GM21526 (cell line): ENCODE results near the gene DAPK2.
A peak's percentile ranks its signal among the peaks of the same experiment; 100 is the strongest.
"Not testable (repeated sequence)": the region's sequence is repeated elsewhere in the genome, so short reads cannot be mapped to it uniquely, and the experiment has no call there.

ENCODE experiments used
- ATAC-seq: cut with Tn5 transposase; IDR thresholded peaks from one replicate; pipeline ENCODE4 v1.9.1; 2021; ENCODE audit warnings: moderate library complexity; ENCODE audit not compliant: unreplicated experiment, low FRiP score

The DAPK2 gene

DNA sequence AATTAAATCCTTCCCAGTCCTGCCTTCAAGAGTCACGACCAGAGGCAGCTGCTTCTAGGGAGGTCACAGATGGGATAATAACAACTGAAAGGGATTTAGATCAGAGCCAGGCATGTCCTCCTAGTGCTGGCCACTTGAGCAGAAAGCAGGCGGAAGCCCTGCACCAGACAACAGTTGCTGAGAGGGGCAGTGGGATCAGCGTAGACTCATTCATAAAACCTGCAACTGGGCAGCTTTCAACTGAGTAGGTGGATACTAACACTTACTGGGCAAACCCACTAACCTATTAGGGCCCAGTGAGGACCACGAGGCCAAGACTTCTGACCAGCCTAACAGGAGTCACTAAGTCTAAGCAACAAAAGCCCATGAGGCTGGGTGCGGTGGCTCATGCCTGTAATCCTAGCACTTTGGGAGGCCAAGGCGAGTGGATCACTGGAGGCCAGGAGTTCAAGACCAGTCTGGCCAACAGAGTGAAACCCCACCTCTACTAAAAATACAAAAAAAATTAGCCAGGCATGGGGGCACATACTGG is 67.0 kb downstream of the DAPK2 start:
- ATAC-seq = no peak

DNA sequence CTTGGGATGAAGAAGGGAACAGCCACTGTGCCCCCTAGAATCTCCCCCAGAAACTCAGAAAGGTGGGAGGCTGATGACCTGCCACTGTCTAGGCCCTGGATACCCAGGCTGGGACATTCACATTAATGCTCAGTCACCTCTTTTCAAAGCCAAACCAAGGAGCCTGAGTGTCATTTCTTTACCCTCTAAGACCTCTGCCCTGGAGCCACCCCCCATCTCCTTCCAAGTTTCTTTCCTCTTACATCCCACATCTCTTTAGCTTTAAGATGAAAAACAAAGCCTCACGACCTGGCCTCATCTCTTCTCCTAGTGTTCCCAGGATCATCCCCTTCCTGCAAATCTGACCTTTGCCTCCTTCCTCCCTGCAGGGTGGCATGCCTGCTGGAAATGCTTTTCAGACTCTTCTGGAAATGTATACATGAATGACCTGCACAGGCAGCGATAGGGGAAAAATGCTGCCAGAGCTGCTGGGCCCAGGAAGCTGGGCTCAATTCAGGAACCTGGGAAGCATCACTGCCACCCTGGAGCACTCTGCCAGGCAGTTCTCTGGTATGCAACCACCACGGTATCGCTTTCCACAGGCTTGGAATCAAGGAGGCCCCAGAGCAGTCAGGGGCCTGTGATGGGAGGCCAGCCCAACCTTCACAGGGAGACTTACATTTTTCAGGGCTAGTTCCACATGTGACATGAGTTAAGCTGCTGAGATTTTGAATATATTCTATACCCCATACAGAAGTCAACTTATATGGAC is 67.6 kb downstream of the DAPK2 start:
- no peak for ATAC-seq

DNA sequence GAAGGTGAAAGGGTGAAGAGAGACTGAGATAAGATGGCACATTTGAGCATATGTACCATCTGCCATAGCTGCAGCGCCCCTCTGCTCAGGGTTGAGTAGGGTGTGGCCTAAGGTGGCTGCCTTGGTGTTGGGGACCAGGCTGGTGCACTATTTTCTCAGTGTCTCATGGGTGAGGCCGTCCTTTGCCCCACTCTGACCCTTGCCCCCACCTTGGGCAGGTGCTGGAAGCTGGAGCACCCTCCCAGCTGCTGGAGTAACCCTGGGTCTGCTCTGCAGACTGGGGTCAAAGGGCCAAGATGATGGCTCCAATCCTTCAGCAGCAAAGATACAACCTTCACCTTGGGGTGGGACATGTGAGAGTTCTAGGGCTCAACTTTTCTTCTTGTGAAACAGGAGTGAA is 69.2 kb downstream of the DAPK2 start:
- no peak for ATAC-seq

DNA sequence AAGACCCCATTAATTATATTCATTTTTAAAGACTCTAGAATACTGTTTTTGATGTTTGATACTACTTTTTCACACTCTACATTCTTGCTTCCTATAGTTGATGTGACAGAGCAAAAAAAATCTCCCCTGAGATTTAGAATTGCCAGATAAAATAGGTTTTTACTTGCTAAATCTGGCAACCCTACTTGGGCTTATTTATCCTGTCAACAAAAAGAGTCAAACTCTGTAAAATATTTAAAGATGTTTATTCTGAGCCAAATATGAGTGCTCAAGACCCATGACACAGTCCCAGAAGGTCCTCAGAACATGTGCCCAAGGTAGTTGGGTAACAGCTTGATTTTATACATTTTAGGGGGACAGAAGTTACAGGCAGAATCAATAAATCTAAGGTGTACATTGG is 72.3 kb downstream of the DAPK2 start:
- no peak for ATAC-seq

DNA sequence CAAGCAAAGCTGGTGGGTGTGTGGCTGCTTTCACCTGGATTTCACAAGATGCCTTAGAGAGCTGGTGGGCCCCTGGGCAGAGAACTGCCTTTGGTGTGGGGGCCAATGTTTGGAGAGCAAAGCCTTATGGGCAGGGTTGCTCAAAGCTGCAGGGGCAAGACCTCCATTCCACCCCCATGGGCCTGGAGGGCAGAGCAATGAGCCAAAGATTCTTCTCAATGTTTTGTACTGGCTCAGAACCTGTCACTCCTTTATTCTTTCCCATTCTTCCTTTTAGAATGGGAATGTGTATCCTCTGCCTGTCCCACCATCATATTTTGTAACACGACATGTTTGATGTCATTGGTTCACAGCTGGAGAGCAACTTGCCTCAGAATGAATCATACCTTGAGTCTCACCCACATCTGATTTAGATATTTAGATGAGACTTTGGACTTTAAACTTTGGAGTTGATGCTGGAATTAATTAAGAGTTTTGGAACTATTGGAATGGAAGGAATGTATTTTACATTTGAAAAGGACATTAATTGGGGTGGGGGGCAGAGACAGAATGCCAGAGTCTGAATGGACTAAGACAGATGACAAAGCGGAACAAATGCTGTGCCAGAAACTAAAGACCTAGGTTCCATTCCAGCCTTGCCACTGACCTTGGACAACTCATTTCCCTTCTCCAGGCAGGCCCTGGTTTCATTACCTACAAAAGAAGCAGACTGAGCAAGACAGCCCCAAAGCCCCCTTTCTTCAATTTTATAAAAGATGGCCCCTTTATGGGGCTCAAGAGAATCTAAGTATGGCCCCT is 72.9 kb downstream of the DAPK2 start:
- no peak for ATAC-seq

DNA sequence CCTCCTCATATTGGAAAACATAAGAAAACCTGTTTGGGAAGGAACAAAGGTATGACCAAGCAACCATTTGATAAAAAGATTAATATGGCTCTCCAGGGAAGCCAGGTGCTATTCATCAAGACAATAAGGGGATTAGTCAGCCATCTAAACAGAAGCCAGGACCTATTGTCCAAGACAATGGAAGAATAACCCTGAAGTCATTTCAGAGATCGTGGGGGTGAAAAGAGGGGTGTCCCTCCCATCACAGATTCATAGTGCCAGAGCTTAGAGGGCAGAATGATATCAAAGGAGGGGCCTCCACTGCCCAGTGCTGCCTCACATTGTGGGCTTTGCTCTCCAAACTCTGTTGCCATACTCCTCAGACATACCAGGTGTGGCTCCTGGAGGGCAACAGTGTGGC is 73.5 kb downstream of the DAPK2 start:
- no peak for ATAC-seq

DNA sequence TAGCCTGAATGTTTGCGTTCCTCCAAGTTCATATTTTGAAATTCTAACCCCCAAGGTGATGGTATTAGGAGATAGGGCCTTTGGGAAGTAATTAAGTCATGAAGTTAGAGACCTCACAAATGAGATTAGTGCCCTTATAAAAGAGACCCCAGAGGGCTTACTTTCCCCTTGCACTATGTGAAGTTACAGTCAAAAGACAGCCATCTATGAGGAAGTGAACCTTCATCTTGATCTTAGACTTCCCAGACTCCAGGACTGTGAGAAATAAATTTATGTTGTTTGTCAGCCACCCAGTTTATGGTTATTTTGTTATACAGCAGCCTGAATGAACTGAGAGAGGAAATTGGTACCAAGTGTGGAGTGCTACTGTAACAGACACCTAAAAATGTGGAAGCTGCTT is 74.4 kb downstream of the DAPK2 start:
- ATAC-seq = no peak

DNA sequence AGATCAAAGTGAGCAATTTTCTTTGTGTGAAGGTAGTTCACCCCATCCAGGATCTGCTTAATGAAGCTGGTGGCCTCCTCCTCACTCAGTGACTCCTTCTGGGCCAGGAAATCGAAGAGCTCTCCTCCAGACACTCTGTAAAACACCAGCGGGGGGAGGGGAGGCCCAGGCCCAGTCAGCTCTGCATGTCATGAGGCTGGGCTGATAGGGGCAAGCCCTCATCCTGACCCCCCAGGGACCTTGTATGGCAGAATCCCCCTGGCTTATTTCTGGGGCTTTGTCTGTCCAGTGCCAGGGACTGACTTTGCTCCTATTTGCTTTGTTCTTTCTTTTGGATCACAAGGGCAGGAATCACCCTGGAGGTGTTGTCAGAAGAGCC is 74.9 kb downstream of the DAPK2 start:
- peak; percentile 11 for ATAC-seq

DNA sequence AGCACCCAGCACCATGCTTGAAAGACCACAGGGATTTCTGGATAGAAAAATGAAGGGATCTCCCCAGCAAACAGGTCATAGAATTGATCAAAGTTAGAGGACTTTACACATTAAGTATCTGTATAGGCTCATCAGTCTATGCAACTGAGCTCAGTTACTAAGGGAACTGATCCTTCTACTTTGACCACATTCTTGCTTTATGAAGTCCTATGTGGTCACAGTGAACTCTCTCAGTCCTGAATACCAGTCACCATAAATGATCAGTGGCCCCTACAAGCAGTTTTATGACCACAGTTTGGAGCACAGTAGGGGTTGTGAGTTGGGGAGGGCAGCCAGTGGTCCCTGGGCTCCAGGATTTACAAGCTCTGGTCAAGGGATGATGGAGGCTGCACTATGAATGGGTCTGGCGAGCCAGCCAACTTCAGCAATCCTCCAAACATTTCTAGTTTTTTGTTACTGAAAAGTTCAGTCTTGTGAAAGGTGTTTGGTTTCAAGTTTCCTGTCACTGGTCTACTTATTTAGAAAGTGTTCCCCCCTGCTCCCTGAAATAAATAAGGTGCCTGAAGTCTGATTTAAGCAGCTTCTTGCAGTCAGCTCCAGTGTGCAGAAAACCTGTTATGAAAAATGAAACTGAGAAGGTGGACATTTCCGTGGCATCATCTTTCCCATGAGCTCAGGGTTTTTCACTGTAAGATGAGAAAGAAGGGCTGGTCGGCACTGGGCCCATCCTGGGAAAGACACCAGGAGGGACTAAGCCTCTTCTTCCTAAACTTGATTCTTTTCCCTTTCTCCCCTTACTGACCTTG is 75.5 kb downstream of the DAPK2 start:
- ATAC-seq = peak; percentile 82

DNA sequence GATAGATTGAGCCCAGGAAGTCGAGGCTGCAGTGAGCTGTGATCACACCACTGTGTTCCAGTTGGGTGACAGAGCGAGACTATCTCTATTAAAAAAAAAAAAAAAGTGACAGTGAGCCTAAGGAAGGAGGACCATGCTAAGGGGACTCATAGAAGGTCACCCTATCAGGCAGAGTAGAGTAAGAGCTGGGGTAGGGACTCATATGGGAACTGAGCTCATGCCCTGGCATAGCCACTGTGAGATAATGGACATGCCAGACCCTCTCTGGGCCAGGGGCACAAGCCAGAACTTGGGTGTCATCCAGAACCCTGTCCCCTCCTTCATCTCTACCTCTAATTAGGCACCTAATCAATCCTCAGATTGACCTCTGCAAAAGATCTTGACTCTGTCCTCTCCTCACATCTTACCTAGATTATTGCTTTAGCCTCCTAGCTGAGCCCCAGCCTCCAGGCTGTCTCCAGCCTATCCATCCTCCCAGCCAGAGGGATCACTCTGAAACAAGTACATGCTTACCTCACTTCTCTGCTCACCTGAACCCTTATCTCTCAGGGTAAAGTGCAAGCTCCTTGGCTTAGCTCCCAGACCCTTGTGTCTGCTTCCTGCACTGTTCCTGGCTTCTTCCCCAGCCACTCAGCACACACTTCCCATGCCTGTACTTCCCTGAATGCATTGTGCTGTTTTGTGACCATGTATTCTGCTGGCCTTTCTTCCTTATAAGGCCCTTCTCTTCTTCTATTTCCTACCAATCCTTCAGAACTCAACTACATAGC is 76.4 kb downstream of the DAPK2 start:
- peak; percentile 9 for ATAC-seq

DNA sequence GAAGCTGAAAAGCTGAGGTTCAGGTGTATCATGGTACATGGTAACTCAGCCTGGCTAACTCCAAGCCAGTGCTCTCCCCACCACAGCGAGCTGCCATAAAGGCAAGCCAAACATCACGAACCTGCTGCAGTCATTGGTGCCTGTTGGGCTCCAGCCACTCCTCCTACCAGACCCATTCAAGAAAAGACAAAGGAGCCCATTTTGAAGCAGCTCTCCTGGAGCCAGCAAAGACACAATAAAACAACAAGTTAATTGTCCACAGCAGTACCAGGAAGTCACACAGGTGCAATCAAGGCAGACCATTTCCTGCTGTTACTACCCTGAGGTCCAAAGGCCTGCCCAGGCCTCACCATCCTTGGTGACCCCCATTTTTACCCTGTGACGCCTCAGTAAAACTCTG is 77.6 kb downstream of the DAPK2 start:
- no peak for ATAC-seq

DNA sequence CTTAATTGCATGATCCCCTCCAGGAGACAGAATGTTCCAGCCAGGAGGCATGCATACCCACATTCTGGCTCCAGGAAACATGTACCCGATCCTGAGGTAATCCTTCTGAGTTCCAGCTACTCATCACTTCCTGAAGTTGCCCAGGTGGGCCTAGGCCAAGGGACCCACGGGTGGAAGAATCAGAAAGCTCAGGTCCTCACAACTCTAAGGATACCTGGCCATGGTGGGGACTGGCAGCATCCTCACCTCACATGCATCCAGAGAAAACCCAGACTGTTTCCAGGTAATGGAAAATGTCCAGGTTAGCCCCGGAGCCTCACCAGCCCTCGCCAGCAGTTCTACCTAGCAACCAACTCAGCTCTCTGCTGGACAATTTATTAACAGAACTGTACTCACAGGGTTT is 78.2 kb downstream of the DAPK2 start:
- ATAC-seq = no peak

DNA sequence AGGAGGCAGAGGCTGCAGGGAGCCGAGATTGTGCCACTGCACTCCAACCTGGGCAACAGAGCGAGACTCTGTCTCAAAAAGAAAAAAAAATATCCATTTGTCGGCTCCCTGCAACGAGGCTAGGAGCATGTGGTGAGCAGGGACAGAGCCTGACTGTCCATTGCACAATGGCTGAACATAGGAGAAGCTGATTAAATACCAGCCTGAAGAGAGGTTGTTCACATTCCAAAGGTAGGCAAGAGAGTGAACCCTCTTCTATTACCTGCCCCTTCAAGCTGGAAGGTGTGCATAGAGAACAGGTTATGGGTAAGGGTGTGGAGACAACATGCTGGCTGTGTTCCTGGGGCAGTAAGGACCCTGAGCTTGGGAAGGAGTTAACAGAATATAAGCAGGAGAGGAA is 78.7 kb downstream of the DAPK2 start:
- no peak for ATAC-seq

DNA sequence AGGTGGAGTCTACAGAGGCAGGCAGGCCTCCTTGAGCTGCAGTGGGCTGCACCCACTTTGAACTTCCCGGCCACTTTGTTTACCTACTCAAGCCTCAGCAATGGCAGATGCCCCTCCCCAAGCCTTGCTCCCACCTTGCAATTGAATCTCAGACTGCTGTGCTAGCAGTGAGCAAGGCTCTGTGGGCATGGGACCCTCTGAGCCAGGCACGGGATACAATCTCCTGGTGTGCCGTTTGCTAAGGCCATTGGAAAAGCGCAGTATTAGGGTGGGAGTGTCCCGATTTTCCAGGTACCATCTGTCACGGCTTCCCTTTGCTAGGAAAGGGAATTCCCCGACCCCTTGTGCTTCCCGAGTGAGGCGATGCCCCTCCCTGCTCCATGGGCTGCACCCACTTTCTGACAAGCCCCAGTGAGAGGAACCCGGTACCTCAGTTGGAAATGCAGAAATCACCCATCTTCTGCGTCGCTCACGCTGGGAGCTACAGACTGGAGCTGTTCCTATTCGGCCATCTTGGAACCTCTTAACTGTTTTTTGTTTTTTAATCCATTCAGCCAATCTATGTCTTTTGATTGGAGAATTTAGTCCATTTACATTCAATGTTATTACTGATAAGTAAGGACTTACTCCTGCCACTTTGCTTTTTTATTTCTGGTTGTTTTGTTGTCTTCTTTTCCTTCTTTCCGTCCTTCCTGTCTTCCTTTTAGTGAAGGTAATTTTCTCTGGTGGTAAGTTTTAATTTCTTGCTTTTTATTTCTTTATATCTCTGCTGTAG is 83.2 kb downstream of the DAPK2 start:
- not testable (repeated sequence) for ATAC-seq

DNA sequence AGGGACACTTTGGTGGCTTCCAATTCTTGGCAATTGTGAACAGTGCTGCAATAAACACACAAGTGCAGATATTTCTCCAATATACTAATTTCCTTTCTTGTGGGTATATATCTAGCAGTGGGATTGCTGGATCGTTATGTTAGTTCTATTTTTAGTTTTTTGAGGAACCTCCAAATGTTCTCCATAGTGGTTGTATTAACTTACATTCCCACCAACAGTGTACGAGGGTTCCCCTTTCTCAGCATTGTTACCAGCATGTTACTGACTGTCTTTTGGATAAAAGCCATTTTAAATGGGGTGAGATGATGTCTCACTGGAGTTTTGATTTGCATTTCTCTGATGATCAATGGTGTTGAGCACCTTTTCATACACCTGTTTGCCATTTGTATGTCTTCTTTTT is 92.8 kb downstream of the DAPK2 start:
- no peak for ATAC-seq

DNA sequence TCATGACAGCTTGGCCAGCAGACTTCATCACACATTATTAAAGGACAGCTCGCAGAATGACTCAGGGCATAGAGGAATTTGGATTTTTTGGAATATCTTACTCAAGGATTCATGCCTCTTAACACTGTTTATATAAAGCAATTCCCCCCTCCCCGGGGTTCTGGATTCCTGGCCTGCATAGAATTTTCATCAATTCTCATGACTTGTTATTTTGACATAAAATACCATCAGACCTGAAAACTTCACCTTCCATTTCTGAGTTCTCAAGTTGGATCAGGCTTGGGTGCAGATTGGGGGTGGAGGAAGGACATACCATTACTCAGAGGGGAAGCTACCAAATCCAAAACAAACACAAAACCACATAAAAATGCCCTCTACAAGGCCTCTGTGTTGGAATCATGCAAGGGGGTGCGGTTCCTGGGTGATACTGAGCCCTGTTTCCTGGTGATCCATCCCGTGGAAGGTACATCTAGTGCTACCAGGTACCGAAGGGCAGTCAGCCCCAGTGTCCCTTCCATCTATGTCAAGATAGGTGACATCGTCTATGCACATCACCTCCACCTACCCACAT is 95.3 kb downstream of the DAPK2 start:
- ATAC-seq = no peak

DNA sequence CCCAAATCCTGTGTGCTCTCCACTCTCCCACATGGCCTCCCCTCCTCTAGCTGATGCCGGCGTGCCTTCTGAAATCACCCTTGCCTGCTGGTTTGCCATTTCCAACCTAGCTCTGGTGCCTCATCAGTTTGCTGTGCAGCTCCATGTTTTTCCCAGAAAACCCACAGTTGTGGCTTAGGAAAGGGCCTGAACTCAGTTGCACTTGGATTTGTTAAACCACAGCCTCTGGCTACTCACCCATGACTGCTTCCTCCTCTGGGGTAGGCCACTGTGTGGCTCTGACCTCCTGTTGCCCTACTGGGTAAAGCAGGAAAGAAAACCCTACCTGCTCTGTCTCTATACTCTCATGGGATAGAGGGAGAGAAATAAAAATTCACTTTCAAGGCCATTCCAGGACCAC is 97.3 kb downstream of the DAPK2 start:
- ATAC-seq = no peak

DNA sequence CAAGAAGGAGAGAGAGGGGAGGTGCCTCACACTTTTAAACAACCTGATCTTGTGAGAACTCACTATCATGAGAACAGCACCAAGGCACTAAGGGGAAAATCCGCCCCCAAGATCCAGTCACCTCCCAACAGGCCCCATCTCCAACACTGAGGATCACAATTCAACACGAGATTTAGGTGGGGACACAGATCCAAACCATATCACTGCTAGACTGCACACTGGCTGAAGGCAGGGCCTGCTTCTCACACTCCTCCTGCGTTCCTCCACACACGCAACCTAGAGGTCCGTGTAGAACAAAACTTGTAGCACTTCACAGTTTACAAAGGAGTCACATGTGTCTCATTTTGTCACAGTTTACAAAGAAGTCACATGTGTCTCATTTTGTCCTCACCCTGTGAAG is 97.8 kb downstream of the DAPK2 start:
- ATAC-seq = no peak

DNA sequence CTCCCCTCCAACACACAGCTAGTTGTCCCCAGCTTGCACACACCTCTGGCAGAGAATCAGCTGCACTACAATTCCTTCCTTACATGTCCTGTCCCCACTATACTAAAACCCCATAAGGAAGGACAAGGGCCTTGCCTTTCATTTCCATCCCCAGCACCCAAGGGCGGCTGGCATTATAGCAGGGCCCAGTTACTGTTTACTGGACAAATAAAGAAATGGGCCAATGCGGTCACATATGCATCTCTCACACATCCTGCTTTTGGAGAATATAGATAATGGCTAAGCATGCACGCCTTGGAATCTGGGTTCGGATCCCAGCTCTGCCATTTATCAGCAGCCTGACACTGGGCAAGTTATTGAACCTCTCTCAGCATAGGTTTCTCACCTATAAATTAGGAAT is 99.1 kb downstream of the DAPK2 start:
- no peak for ATAC-seq
